ENCODE results near the gene PTX4. TPM values are rescaled to one million over a fixed set of nuclear protein-coding genes. Genes with fewer than 3 reads are reported as not detected.
"Not testable (repeated sequence)": the region's sequence is repeated elsewhere in the genome, so short reads cannot be mapped to it uniquely, and the experiment has no call there.

Gene PTX4
- total RNA-seq, 1 experiment from 2014 or later, result not detected

GRCh38 chr16:1443980-1444729 lies 44.6 kb downstream of the PTX4 start, which contains the start of gene CCDC154:
Gene CCDC154, minus strand, starts transcription at chr16:1444556. Its CDS starts 234 bp downstream, at chr16:1444322.
- no peak for DNase-seq (ENCODE audit: low spot score)

GRCh38 chr16:1443403-1443973 lies 45.3 kb downstream of the PTX4 start:
- DNase-seq (ENCODE audit: low spot score), result no peak

- no peak for DNase-seq (ENCODE audit: low spot score)
Measured at GRCh38 chr16:1442697-1443096, 46.0 kb downstream of the PTX4 start.

GRCh38 chr16:1441391-1441829 lies 47.3 kb downstream of the PTX4 start:
- no peak for DNase-seq (ENCODE audit: low spot score)

- not testable (repeated sequence) for DNase-seq (ENCODE audit: low spot score)
Measured at GRCh38 chr16:1439699-1440074, 49.1 kb downstream of the PTX4 start.

GRCh38 chr16:1439058-1439698 lies 49.6 kb downstream of the PTX4 start:
- DNase-seq (ENCODE audit: low spot score), result no peak

GRCh38 chr16:1438229-1439057 lies 50.3 kb downstream of the PTX4 start:
- DNase-seq (ENCODE audit: low spot score), result no peak

- DNase-seq (ENCODE audit: low spot score), result no peak
Measured at GRCh38 chr16:1437606-1438005, 51.1 kb downstream of the PTX4 start.

- DNase-seq (ENCODE audit: low spot score), result no peak
Measured at GRCh38 chr16:1436731-1437355, 51.9 kb downstream of the PTX4 start.

GRCh38 chr16:1435921-1436697 lies 52.6 kb downstream of the PTX4 start:
- DNase-seq (ENCODE audit: low spot score), result no peak

Other genes starting within 250 kb of the PTX4 start
- not detected in 2 replicates for gene TPSAB1, start 248.2 kb downstream of the PTX4 start, total RNA-seq (2014; rRNA removed; shearing (Covaris generic))
- not detected in 2 replicates for gene TPSD1, start 232.9 kb downstream of the PTX4 start, total RNA-seq (2014; rRNA removed; shearing (Covaris generic))
- 77.4 and 121 TPM in 2 replicates for gene UBE2I, start 179.3 kb downstream of the PTX4 start, total RNA-seq (2014; rRNA removed; shearing (Covaris generic))
- 0.06 and 1.3 TPM in 2 replicates for gene BAIAP3, start 155.3 kb downstream of the PTX4 start, total RNA-seq (2014; rRNA removed; shearing (Covaris generic))
- gene TSR3, start 137.1 kb downstream of the PTX4 start, total RNA-seq (2014; rRNA removed; shearing (Covaris generic)), result 41.5 and 53.8 TPM in 2 replicates
- 27.9 and 37.1 TPM in 2 replicates for gene GNPTG, start 137.0 kb downstream of the PTX4 start, total RNA-seq (2014; rRNA removed; shearing (Covaris generic))
- gene UNKL, start 74.2 kb downstream of the PTX4 start, total RNA-seq (2014; rRNA removed; shearing (Covaris generic)), result 12.4 and 14.4 TPM in 2 replicates
- gene UQCC4, start 68.2 kb downstream of the PTX4 start, total RNA-seq (2014; rRNA removed; shearing (Covaris generic)), result 24.8 and 40.7 TPM in 2 replicates
- gene PERCC1, start 57.9 kb downstream of the PTX4 start, total RNA-seq (2014; rRNA removed; shearing (Covaris generic)), result not detected in 2 replicates
- not detected in 2 replicates for gene CCDC154, start 44.4 kb downstream of the PTX4 start, total RNA-seq (2014; rRNA removed; shearing (Covaris generic))
- 16.0 and 21.0 TPM in 2 replicates for gene CLCN7, start 13.9 kb downstream of the PTX4 start, total RNA-seq (2014; rRNA removed; shearing (Covaris generic))
- 3.6 and 4.8 TPM in 2 replicates for gene TELO2, start 4.4 kb upstream of the PTX4 start, total RNA-seq (2014; rRNA removed; shearing (Covaris generic))
- not detected in 2 replicates for gene TMEM204, start 44.7 kb upstream of the PTX4 start, total RNA-seq (2014; rRNA removed; shearing (Covaris generic))
- gene IFT140, start 123.1 kb upstream of the PTX4 start, total RNA-seq (2014; rRNA removed; shearing (Covaris generic)), result 8.4 and 12.2 TPM in 2 replicates
- gene CRAMP1, start 123.4 kb upstream of the PTX4 start, total RNA-seq (2014; rRNA removed; shearing (Covaris generic)), result 2.4 and 3.1 TPM in 2 replicates
- gene JPT2, start 189.3 kb upstream of the PTX4 start, total RNA-seq (2014; rRNA removed; shearing (Covaris generic)), result 54.4 and 71.2 TPM in 2 replicates
- 2.6 and 4.4 TPM in 2 replicates for gene MAPK8IP3, start 217.3 kb upstream of the PTX4 start, total RNA-seq (2014; rRNA removed; shearing (Covaris generic))